ENCODE measurements around the gene COL20A1.
"Not testable (repeated sequence)": the region's sequence is repeated elsewhere in the genome, so short reads cannot be mapped to it uniquely, and the experiment has no call there.

The COL20A1 gene

GRCh38 chr20:63297796-63298572, 5.0 kb downstream of the COL20A1 start:
- no peak overlapping the region for H3K27ac ChIP-seq
- H4K20me1 ChIP-seq, result peaks cover 0 to 33% (median 0%) of the 10 kb centered on the region in 11 experiments; a peak in 7 of 22 replicates
- no peak overlapping the region for H3K4me3 ChIP-seq
- H3K4me2 ChIP-seq, result peak overlapping the region in 2 of 11 experiments; percentile 48 to 64; a peak in 2 of 22 replicates
- peaks cover 0 to 38% (median 31%) of the 10 kb centered on the region in 10 experiments; a peak in 13 of 20 replicates for H3K4me1 ChIP-seq
- TF ChIP-seq Cebpa-rat (IDR thresholded peaks at IDR 0.05), result no peak
- H3K36me3 ChIP-seq, result no peaks in the 10 kb centered on the region
- peaks cover 11 to 24% (median 21%) of the 10 kb centered on the region in 11 experiments for H3K9me3 ChIP-seq (replicated peaks in 1 of 11)
- H3K9ac ChIP-seq, result no peak overlapping the region
- peaks cover 22 to 35% (median 31%) of the 10 kb centered on the region in 11 experiments for H3K27me3 ChIP-seq

GRCh38 chr20:63298731-63299312, 5.8 kb downstream of the COL20A1 start:
- Histone ChIP-seq H3K4me1 (peaks cover 0 to 32% (median 26%) of the 10 kb centered on the region in 10 experiments; a peak in 13 of 20 replicates), H3K4me3 (no peak overlapping the region), H3K9ac (no peak overlapping the region), H3K9me3 (replicated peaks in 1 of 11) (peaks cover 11 to 24% (median 21%) of the 10 kb centered on the region in 11 experiments), H4K20me1 (peaks cover 0 to 33% (median 0%) of the 10 kb centered on the region in 11 experiments; a peak in 6 of 22 replicates), H3K27ac (no peak overlapping the region), H3K27me3 (peaks cover 22 to 35% (median 31%) of the 10 kb centered on the region in 11 experiments), H3K4me2 (no peak overlapping the region), H3K36me3 (no peaks in the 10 kb centered on the region)
- no peak for TF ChIP-seq Cebpa-rat (IDR thresholded peaks at IDR 0.05)

GRCh38 chr20:63301671-63302070, 8.7 kb downstream of the COL20A1 start:
- peaks cover 9 to 26% (median 19%) of the 10 kb centered on the region in 11 experiments; a peak in 20 of 22 replicates for H3K27me3 ChIP-seq

GRCh38 chr20:63303095-63303666, 10.2 kb downstream of the COL20A1 start:
- H3K36me3 ChIP-seq, result no peaks in the 10 kb centered on the region
- H3K27ac ChIP-seq, result no peak overlapping the region
- H3K4me2 ChIP-seq, result no peak overlapping the region
- no peak overlapping the region for H3K4me3 ChIP-seq
- H3K27me3 ChIP-seq, result peaks cover 10 to 29% (median 21%) of the 10 kb centered on the region in 11 experiments; a peak in 18 of 22 replicates
- no peak overlapping the region for H3K9ac ChIP-seq
- H4K20me1 ChIP-seq, result peaks cover 0 to 29% (median 0%) of the 10 kb centered on the region in 11 experiments; a peak in 6 of 22 replicates
- H3K9me3 ChIP-seq (replicated peaks in 1 of 11), result peaks cover 11 to 24% (median 21%) of the 10 kb centered on the region in 11 experiments
- TF ChIP-seq Cebpa-rat (IDR thresholded peaks at IDR 0.05), result no peak
- peaks cover 0 to 9% (median 6%) of the 10 kb centered on the region in 10 experiments; a peak in 11 of 20 replicates for H3K4me1 ChIP-seq

More at GRCh38 chr20:63301671-63302070, 8.7 kb downstream of the COL20A1 start:
- H4K20me1 ChIP-seq, result peaks cover 0 to 22% (median 0%) of the 10 kb centered on the region in 11 experiments; a peak in 4 of 22 replicates
- H3K9me3 ChIP-seq (replicated peaks in 1 of 11), result peaks cover 11 to 24% (median 21%) of the 10 kb centered on the region in 11 experiments
- H3K4me2 ChIP-seq, result no peak overlapping the region
- no peak overlapping the region for H3K4me3 ChIP-seq
- no peak overlapping the region for H3K27ac ChIP-seq
- H3K36me3 ChIP-seq, result no peaks in the 10 kb centered on the region
- peaks cover 6 to 15% (median 10%) of the 10 kb centered on the region in 10 experiments; a peak in 16 of 20 replicates for H3K4me1 ChIP-seq
- no peak for TF ChIP-seq Cebpa-rat (IDR thresholded peaks at IDR 0.05)
- H3K9ac ChIP-seq, result no peak overlapping the region

GRCh38 chr20:63305393-63305792, 12.4 kb downstream of the COL20A1 start:
- peaks cover 0 to 16% (median 6%) of the 10 kb centered on the region in 10 experiments; a peak in 12 of 20 replicates for H3K4me1 ChIP-seq
- H3K9ac ChIP-seq, result no peak overlapping the region
- H3K27ac ChIP-seq, result no peak overlapping the region
- H4K20me1 ChIP-seq, result peaks cover 0 to 49% (median 0%) of the 10 kb centered on the region in 11 experiments; a peak in 10 of 22 replicates
- H3K4me2 ChIP-seq, result no peak overlapping the region
- no peaks in the 10 kb centered on the region for H3K36me3 ChIP-seq
- no peak for TF ChIP-seq Cebpa-rat (IDR thresholded peaks at IDR 0.05)
- peaks cover 11 to 24% (median 21%) of the 10 kb centered on the region in 11 experiments for H3K9me3 ChIP-seq (replicated peaks in 1 of 11)
- H3K4me3 ChIP-seq, result no peak overlapping the region
- H3K27me3 ChIP-seq, result peaks cover 10 to 35% (median 25%) of the 10 kb centered on the region in 11 experiments; a peak in 18 of 22 replicates

- peaks cover 0 to 49% (median 0%) of the 10 kb centered on the region in 11 experiments; a peak in 10 of 22 replicates for H4K20me1 ChIP-seq
- H3K9me3 ChIP-seq (replicated peaks in 1 of 11), result peaks cover 6 to 18% (median 17%) of the 10 kb centered on the region in 11 experiments
- H3K27ac ChIP-seq, H3K36me3 ChIP-seq, H3K4me3 ChIP-seq, H3K9ac ChIP-seq: not testable (repeated sequence)
- H3K4me2 ChIP-seq, result peak overlapping the region in 1 of 11 experiments; percentile 30; a peak in 1 of 22 replicates
- H3K27me3 ChIP-seq, result peaks cover 10 to 35% (median 25%) of the 10 kb centered on the region in 11 experiments; a peak in 18 of 22 replicates
- peaks cover 0 to 23% (median 10%) of the 10 kb centered on the region in 10 experiments; a peak in 12 of 20 replicates for H3K4me1 ChIP-seq
Measured at GRCh38 chr20:63305933-63306672, 13.1 kb downstream of the COL20A1 start.

GRCh38 chr20:63306673-63307537, 13.9 kb downstream of the COL20A1 start:
- Histone ChIP-seq H3K27ac (no peak overlapping the region), H3K4me2 (peak overlapping the region in 5 of 11 experiments; percentile 21 to 48 (median 28); a peak in 6 of 22 replicates), H3K9ac (0 out of 22 replicates have a peak overlapping the region, but pooled peaks of 1 of the 11 experiments have one; percentile 9), H3K27me3 (peaks cover 10 to 35% (median 25%) of the 10 kb centered on the region in 11 experiments; a peak in 18 of 22 replicates), H3K4me3 (no peak overlapping the region), H3K9me3 (replicated peaks in 1 of 11) (peaks cover 0 to 10% (median 9%) of the 10 kb centered on the region in 11 experiments; a peak in 16 of 22 replicates), H4K20me1 (peaks cover 0 to 49% (median 0%) of the 10 kb centered on the region in 11 experiments; a peak in 10 of 22 replicates), H3K4me1 (peaks cover 4 to 31% (median 12%) of the 10 kb centered on the region in 10 experiments; a peak in 16 of 20 replicates), H3K36me3 (no peaks in the 10 kb centered on the region)
- TF ChIP-seq Cebpa-rat (IDR thresholded peaks at IDR 0.05), result no peak

All from BLaER1 treated with 17β-estradiol and CSF1 and Interleukin-3, amounts not matched to agents 10 nM and 100 nM (cell line).